ENCODE results near the gene GGA1.

- TF ChIP-seq CTCF (conservative IDR thresholded peaks at IDR 0.05; ENCODE audit: low read depth, low read length) (no peak), USF2 (IDR thresholded peaks at IDR 0.05; ENCODE audit: low read depth, low read length) (no peak), POLR2A (IDR thresholded peaks at IDR 0.05; ENCODE audit: low read depth, low read length) (no peak), FOS (IDR thresholded peaks at IDR 0.05; ENCODE audit: low read depth, low read length) (no peak), RAD21 (IDR thresholded peaks at IDR 0.05; ENCODE audit: low read length) (no peak), CEBPB (IDR thresholded peaks at IDR 0.05; ENCODE audit: low read depth, low read length) (no peak), MAFK (IDR thresholded peaks at IDR 0.05; ENCODE audit: low read depth, low read length) (no peak), BHLHE40 (IDR thresholded peaks at IDR 0.05; ENCODE audit: low read depth, low read length) (no peak), RCOR1 (IDR thresholded peaks at IDR 0.05; ENCODE audit: insufficient replicate concordance, low read length) (no peak), NFE2L2 (IDR thresholded peaks at IDR 0.05; ENCODE audit: low read depth, low read length) (no peak), RFX5 (IDR thresholded peaks at IDR 0.05; ENCODE audit: low read depth, low read length) (no peak), MAZ (IDR thresholded peaks at IDR 0.05; ENCODE audit: borderline replicate concordance, low read depth, low read length) (no peak)
These were observed 46.6 kb downstream of the GGA1 start for GRCh38 chr22:37655252-37655563.

Measured in IMR-90 (cell line).